Left forelimb (tissue), 1 donor: ENCODE results near the gene CCDC85A.
"Not testable (repeated sequence)": the region's sequence is repeated elsewhere in the genome, so short reads cannot be mapped to it uniquely, and the experiment has no call there.

Experiments
- DNase-seq: peaks from one replicate; pipeline ENCODE4 v3.0.0-alpha.2; 2018; ENCODE audit warnings: low spot score

CCDC85A gene

DNA sequence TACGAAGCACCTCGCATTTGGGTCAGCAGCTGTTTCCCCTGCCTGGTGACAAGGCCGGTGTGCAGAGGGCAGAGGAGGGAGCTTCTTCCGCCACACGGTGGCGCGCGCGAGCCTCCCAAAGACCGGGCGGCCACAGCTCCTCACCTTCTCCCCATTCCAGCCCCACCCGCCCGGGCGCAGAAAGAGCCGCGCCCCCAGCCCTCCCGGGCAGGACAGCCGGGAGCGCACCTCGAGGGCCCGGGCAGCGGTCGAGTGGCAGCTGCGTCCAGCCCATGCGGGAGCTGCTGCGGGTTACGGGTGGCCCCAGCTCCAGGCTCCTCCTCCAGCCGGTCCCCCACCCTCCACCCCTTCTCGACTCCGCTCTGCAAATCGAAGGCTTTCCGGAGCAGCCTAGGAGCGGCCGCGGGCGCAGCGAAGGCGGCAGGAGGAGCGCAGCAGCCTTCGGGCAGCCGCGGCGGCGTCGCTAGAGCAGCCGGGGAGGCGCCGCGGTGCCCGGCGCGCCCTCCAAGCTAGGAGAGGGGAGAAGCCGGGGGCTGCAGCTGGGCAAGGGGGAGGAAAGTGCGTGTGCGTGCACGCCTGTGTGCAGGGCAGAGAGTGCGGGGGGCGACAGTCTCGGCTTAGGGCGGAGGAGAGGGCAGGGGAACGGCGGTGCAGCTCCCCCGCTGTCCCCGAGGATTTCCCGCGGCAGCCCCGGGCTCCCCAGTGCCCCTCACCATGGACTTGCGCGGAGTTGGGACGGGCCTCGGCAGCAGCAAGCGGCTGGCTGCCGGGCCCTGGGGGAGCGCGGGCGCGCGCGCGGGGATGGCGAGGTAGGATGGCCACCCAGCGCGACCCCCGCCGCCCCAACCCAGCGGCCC lies at the start of gene CCDC85A:
TSS of gene CCDC85A (plus strand) at position 348 of the 857 bp plus-strand sequence. CDS start 635 bp downstream, outside the sequence.
- peak; percentile 93 for DNase-seq

DNA sequence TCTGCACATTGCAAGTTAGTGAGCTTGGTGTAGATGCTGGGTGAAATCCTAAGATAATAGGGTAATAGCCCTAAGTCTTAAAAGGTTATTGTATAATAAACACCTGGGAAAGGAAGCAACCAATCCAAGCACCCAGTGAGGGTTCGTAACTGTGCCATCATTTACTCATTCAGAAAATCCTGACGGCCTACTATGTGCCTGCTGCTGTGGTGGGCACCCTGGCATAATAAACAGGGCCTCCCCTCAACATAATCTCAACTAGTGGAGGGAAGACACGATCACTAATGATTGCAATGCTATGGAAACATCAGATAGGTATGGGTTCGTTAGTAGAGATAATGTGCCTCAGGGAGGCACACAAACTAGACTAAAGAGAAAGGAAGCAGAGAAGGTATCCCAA lies 48.9 kb upstream of the CCDC85A start:
- no peak for DNase-seq

DNA sequence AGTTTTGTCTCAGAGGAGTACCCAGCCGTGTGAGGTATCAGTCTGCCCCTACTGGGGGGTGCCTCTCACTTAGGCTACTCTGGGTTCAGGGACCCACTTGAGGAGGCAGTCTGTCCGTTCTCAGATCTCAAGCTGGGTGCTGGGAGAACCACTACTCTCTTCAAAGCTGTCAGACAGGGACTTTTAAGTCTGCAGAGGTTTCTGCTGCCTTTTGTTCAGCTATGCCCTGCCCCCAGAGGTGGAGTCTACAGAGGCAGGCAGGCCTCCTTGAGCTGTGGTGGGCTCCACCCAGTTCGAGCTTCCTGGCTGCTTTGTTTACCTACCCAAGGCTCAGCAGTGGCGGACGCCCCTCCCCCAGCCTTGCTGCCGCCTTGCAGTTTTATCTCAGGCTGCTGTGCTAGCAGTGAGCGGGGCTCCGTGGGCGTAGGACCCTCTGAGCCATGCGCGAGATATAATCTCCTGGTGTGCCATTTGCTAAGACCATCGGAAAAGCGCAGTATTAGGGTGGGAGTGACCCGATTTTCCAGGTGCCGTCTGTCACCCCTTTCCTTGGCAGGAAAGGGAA lies 41.2 kb upstream of the CCDC85A start:
- DNase-seq, result not testable (repeated sequence)

DNA sequence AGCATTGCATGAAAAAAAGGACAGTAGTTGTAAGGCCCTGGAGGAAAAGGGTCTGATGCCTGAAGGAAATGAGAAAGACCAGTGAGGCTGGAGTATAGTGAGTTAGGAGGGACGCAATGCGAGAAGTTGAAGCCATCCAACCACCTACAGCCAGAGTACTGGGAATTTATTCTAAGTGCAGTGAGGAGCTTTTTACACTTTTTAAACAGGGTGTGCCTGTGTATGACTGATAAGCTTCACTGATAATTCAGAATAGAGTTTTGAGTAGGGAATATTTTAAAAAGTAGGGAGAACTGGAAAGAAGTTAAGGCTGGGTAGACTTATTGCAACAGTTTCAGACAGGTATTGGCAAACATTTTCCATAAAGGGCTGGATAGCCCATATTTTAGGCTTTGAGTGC lies 35.9 kb upstream of the CCDC85A start:
- DNase-seq, result no peak

DNA sequence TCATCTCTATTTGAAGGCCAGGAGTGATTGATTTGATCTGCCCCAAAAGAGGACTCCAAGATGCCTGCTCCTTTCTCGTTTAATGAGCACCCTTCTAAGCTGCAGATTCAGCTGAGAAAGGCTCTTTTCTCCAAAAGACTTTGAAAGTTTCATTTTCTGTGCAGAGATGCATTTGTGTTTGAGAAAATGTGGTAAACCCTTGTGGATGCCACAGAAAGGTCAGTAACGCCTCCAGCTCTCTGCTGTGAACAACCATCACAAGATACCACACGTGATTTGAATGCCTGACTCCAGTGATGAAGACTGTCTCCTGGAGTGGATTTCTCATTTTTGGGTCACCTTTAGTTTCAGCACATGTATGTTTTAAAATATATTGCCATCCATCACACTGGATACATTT lies 35.0 kb upstream of the CCDC85A start:
- no peak for DNase-seq

DNA sequence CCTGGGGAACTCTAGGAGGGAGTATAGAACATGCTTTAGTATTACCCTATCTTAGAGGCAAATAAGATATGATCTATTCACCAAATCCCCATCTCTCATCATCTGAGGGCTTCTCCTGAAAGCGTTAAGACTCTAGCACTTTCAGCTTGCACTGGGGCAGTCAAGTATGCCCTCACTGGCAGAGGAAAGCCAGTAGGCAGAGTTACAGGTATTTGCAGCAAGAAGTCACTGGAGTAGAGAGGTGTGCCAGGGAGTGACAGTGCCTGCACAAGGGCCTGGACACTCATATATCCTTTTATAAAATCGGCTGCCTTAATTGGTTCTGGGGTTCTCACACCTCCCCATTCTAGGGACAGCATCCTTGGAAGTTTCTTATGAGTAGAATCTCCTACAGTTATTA lies 31.9 kb upstream of the CCDC85A start:
- DNase-seq, result no peak

DNA sequence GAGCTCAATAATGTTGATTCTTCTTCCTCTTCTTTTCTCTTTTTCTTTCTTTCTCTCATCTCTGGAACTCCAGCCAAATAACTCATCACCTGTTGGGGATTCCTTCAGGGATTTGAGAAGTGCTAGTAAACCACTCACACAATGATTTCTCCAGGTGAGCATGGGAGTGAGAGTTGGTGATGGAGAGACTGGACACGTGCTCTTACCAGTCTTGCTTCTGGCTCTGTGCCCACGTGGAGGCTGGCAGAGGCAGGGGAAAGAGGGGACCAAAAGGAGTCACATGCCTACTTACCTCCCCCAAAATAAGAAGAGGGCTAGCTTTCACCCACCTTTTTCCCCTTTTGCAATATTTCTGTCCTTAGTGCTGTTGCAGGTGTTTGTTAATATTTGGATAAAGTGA lies 28.6 kb upstream of the CCDC85A start:
- DNase-seq, result no peak

DNA sequence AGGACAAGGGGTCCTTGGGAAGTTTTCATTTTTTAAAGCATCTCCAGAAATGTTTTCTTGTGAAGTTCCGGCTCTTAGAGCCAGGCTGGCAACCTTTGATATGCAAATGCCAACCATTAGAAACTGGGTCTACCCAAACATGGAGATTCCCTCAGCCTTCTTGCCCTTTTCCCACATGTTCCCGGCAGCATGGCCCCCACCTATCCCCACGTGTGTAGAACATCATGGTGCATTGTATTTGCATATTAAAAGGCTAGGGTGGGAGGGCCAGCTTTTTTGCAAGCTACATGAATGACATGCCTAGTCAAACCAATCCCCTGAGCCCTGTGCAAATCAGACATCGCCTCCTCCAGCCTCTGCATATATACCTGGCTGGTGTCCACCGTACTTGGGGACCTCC lies 23.9 kb upstream of the CCDC85A start:
- not testable (repeated sequence) for DNase-seq

DNA sequence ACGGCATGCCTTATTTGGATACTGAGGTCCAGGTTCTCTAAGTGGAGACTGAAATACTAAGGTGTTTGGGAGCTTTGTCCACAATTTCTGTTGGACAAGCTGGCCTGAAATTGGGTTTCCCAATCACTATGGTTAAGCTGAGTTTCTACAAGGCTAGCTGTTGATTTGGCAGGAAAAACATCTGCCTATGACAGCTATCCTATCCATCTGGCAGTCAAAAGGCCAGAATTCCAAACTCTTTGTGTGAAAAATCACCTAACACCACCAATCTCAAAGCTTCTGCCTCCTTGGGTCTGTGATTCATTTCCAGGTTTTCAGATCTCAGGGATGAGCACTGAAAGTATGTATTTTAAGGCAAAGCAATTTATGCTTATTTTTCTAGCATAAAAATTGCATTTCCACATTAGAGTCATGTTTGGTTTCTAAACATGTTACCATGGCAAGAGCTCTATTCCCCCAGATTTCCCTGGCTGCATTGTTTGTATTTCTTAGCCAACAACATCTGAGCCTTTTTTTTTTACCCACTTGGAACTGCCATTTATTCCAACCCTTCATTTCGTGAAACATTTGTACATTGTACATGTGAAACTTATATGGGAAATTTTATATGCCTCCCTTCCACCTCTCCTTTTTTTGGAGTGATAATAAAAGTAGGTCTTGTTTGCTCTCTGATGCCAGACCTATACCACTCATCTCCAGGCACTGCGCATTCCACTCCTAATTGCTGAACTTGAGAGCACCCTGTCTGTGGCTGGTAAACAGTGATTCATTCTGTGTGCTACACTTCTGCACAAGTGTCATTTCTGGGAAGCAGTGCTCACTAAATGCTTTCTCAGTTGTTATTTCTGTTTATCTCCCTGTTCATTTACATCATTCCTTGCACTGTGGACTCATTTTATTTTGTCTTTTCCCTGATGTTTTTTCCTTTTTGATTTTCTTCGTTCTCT lies 15.9 kb upstream of the CCDC85A start:
- DNase-seq, result no peak

DNA sequence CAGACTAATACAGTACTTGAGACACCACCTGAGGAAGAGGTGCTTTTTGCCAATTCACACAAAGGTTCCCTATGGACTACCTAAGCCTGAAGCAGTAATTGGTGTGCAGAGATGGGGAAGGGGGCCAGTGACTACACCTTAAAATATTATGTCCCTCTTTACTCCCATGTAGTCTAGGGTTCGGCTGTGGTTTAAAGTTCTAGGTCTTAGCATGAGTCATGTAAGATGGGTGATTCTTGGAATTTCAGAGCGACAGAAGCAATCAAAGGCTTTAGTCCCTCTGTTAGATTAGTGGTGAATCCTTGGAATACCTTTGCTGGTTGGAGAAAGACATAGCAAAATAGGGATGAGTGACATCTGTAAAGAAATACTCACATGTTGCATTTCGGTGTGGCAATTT lies 14.3 kb upstream of the CCDC85A start:
- no peak for DNase-seq

DNA sequence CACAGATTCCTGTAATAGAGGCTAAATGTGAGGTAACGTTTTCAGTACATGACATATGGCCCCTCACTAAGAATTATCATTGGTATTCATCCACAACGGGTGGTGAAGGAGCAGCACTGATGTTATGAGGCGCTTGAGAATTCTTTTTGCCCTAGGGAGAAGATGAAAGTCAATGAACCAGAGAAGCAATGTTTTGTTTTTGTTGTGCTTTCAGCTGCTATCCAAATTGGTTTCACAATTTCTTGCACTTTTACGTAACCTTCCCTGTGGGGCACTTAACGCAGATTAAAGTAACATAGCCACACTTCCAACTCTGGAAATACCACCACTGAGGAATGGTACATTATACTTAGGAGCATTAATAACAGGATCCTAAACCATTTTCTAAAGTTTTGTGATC lies 13.3 kb upstream of the CCDC85A start:
- DNase-seq, result no peak

DNA sequence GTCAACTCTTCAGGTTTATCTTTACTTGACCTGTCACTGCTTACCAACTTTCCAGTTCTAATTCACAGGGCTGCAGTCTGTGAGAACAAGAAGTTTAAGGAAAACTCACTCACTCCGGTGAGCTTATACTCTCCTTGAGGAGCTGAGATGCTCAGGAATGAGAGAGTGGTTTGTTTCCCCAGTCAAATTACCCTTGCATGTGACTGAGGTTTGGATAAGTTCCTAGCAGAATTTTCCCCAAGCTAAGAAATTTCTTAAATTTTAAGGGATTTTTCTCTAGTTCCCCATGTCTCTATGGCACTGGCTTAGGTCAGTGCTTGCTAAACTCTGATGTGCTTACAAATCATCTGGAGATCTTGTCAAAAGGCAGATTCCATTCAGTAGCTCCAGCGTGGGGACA lies 12.8 kb upstream of the CCDC85A start:
- DNase-seq, result no peak

DNA sequence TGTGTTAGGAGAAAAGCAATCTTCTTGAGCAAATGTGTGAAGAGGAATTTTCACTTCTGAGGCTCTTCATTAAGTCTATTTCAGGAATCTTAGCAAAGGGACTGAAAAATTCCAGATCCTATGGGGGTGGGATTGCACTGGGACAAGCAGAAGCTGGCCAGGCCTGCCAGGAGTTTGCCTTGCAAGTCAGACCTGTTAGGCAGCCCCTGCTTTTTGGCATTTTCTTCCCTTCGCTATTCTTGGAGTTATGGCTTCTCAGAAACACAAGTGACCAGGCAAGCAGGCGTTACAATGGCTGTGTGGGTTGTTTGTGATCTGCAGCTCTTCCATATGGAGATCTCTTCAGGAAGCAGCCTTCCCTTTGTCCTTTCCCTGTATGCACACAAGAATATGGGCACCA lies 8.0 kb upstream of the CCDC85A start:
- no peak for DNase-seq

DNA sequence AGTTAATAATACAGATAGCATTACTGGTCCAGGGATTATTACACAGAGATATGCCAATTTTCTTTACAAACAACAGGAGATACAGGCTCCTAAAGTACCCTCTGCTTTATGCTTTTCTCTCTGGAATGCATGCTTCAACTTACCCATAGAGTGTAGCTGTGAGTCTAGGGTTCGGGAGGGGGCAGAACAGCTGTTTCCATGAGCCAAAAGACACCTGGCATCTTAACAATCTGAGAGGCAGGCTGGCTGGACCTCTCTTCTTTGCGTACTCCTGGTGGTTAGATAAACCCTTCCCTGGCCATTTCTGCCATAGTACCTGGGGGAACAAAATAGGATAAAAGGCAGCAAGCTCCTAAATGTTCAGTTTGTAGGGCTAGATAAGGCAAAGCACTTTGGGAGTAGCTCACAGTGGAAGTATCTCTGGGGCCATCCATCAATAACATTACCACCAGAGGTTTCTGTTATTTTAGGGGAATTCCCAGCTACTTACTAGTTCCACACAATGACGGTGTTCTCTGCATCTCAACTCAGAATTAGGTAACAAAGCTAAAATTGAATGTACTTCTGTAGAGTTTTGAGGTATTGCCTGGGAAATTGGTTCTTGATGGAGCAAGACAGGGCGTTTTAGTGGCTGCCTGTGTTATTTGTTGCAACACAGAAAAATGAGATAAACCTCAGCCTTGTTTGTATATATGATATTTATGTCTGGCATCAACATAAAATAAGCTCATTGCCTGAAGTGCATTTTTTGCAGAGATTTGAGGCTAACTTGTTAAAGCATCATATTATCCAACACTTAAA lies 6.2 kb upstream of the CCDC85A start:
- no peak for DNase-seq

DNA sequence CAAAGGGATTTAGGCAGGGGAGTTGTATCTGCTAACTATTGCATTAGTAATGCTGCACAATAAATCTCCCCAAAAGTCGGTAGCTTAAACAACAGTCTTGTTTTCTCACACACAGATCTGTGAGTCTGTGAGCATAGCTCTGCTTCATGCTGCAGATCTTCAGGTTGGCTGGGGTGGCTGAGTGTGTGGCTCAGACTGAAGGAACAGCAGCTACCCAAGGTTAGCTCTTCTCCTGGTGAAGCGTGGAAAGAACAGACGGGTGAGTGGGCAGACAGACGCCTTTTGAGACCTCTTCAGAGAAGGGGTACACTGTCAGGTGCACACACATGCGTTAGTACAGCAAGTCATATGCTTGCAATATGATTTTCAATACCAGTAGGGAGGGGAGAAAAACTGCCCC lies 3.9 kb upstream of the CCDC85A start:
- DNase-seq, result no peak

DNA sequence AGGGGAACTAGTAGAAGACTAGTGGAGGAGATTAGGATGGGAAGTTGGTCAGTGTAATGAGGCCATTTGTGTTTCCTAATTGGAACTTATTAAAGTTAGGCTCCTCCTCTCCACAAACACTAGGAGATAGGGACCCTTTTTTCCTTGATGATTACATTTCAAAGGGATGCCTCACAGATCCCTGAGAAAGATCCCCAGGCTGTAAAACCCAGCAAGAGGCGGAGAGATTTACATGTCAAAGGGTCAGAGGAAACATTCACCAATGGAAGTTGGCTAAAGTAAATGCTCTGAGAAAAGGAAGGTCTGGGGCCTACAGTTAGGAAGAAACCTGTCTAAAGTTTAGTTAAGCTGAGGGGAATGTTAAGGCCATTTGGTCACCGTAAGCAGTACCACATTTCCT lies 1.4 kb upstream of the CCDC85A start:
- DNase-seq, result no peak

DNA sequence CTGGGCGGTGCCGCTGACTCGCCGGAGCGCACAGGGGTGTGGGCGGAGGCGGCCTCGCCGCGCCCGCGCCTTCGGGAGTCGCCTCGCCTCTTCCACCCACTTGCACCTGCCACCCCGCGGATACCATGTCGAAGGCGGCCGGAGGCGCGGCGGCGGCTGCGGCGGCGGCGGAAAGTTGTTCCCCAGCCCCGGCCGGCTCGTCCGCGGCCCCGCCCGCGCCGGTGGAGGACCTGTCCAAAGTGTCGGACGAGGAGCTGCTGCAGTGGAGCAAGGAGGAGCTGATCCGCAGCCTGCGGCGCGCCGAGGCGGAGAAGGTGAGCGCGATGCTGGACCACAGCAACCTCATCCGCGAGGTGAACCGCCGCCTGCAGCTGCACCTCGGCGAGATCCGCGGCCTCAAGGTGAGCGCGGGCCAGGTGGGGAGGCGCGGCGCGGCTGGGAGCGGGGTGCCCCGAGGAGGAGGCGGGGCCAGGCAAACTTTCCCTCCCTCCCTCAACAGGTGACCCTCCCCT lies 766 bp downstream of the CCDC85A start:
- peak; percentile 66 for DNase-seq

DNA sequence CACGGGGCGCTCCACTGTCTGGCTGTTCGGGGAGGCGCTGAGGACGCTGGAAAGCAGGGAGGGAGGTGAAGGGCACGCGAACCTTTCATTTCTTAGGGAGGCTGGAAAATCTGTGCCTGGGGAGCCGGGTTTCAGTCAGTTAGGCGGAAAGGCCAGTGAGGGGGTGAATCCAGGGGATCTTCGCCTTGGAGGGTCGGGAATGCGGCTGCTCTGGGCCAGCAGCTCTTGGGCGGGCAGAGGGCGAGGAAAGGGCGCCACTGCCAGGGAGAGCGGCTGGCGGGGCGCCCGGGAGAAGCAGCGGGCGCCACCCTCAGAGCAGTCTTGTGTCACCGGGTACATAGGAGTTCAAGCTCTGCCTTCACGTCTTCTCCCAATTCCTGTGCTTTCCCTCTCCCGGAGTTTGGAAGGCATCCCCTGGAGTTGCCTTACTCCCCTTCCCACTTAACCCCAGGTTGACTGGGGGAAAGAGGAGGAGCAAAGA lies 1.4 kb downstream of the CCDC85A start:
- DNase-seq, result no peak

DNA sequence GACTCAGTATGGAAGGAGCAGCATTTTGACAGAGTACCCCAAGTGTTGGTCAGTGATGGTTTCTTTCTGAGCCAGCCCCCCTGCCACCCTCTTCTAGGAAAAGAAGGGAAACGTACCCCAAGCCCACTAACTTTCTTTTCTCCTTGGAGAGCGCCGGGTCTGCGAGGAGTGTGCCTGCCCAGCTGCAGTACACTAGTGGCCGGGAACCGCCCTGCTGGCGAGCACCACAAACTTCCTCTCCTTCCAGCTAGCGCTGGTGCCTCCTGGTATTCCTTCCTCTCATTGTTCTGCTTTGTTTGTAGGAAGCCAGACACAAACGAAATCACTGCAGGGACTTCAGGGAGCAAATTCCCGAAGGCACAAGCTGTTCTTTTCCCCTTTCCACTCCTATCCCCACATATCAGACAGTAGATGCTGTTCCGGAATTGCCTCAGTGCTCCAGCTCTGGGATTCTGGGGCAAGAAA lies 1.8 kb downstream of the CCDC85A start:
- no peak for DNase-seq

DNA sequence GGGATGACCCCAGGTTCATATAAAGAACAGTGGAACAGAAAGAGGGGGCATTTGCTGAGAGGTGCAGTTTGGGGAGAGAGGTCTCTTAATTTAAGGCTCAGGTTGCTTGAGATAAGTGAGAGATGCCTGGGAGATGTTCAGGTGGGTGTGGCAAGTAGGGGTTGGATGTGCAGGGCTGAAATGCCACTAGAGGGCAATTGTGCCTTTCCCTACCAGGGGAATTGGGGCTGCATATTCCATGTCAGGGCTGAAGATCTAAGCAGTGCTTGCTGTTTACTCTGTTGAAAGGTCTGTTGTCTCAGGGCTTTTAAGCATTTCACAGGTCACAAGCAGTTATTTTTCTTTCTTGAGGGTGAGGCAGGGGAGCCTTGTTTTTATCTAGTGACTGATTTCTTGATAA lies 7.8 kb downstream of the CCDC85A start:
- DNase-seq, result no peak

DNA sequence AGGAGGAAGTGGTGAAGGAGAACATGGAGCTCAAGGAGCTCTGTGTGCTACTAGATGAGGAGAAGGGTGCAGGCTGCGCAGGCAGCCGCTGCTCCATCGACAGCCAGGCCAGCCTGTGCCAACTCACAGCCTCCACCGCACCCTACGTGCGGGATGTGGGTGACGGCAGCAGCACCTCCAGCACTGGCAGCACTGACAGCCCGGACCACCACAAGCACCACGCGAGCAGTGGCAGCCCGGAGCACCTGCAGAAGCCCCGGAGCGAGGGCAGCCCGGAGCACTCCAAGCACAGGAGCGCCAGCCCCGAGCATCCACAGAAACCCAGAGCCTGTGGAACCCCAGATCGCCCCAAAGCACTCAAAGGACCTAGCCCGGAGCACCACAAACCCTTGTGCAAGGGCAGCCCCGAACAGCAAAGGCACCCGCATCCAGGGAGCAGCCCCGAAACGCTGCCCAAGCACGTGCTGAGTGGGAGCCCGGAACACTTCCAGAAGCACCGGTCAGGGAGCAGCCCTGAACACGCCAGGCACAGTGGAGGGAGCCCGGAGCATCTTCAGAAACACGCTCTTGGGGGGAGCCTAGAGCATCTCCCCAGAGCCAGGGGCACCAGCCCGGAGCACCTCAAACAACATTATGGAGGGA lies 9.0 kb downstream of the CCDC85A start:
- DNase-seq, result no peak
